ENCODE results near the gene PCK2.

The PCK2 gene

GRCh38 chr14:24121210-24121609 lies 27.1 kb downstream of the PCK2 start:
- DNase-seq = no peak

- no peak for DNase-seq
Observed at GRCh38 chr14:24122416-24122815, 28.3 kb downstream of the PCK2 start.

- no peak for DNase-seq
Observed at GRCh38 chr14:24122898-24123297, 28.8 kb downstream of the PCK2 start.

GRCh38 chr14:24123424-24124417 lies 29.6 kb downstream of the PCK2 start:
- no peak for DNase-seq

- DNase-seq = no peak
Observed at GRCh38 chr14:24126939-24127338, 32.8 kb downstream of the PCK2 start.

GRCh38 chr14:24127673-24128072 lies 33.6 kb downstream of the PCK2 start:
- no peak for DNase-seq

GRCh38 chr14:24129410-24129998 lies 35.4 kb downstream of the PCK2 start:
- no peak for DNase-seq

- no peak for DNase-seq
Observed at GRCh38 chr14:24130380-24130716, 36.2 kb downstream of the PCK2 start, which contains the start of gene FITM1. TSS of gene FITM1 (plus strand) at chr14:24130659. CDS start at chr14:24131564, 905 bp downstream.

- no peak for DNase-seq
Observed at GRCh38 chr14:24130717-24131548, 36.8 kb downstream of the PCK2 start.

- no peak for DNase-seq
Observed at GRCh38 chr14:24131549-24131966, 37.4 kb downstream of the PCK2 start.

- no peak for DNase-seq
Observed at GRCh38 chr14:24132061-24132685, 38.1 kb downstream of the PCK2 start.

- DNase-seq = no peak
Observed at GRCh38 chr14:24132976-24133375, 38.9 kb downstream of the PCK2 start.

GRCh38 chr14:24133735-24134134 lies 39.6 kb downstream of the PCK2 start:
- DNase-seq = no peak

- DNase-seq = peak; percentile 76
Observed at GRCh38 chr14:24135584-24135833, 41.4 kb downstream of the PCK2 start.

- DNase-seq = peak; percentile 76
Observed at GRCh38 chr14:24135834-24136683, 41.9 kb downstream of the PCK2 start, which contains the start of gene PSME1. TSS of gene PSME1 (plus strand) at chr14:24136194. CDS start at chr14:24136263, 69 bp downstream.

GRCh38 chr14:24136684-24137528 lies 42.8 kb downstream of the PCK2 start:
- DNase-seq = no peak

- no peak for DNase-seq
Observed at GRCh38 chr14:24137529-24138395, 43.7 kb downstream of the PCK2 start.

GRCh38 chr14:24138396-24139271 lies 44.5 kb downstream of the PCK2 start:
- no peak for DNase-seq
